ENCODE data around the gene ELOVL1. TPM values are rescaled to one million over a fixed set of nuclear protein-coding genes. Genes with fewer than 3 reads are reported as not detected.
A peak's percentile ranks its signal among the peaks of the same experiment; 100 is the strongest.

The ELOVL1 gene
- total and polyA plus RNA-seq, 2 experiments from 2014 or later = 16.7 to 23.3 TPM

DNA sequence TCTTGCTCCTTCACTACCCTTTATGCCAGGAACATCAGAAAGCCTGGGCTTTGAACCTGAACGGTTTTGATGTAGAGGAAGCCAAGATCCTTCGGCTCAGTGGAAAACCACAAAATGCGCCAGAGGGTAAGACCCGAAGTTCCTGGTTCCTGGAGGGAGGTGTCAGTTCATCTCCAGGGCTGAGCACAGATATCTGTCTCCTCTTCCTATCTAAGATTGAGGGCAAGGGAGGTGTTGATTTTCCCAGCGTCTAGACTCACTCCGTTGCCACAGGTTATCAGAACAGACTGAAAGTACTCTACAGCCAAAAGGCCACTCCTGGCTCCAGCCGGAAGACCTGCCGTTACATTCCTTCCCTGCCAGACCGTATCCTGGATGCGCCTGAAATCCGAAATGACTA lies 8.1 kb downstream of the ELOVL1 start:
- H3K36me3 Mint-ChIP-seq (ENCODE audit: low read depth) = peaks cover 56% of the 10 kb centered on the region
- Histone ChIP-seq H3K27ac (ENCODE audit: low read depth) (peak overlapping the region; percentile 78; the same call in 1 of the 2 replicates), H4K20me1 (replicated peaks; ENCODE audit: insufficient read depth) (peaks cover 30% of the 10 kb centered on the region), H3F3A (replicated peaks; ENCODE audit: low read depth) (peaks cover 30% of the 10 kb centered on the region), H3K79me2 (replicated peaks; ENCODE audit: insufficient read depth) (peaks cover 37% of the 10 kb centered on the region), H3K4me3 (peak overlapping the region; percentile 91), H3K9me2 (ENCODE audit: insufficient read depth) (no peaks in the 10 kb centered on the region), H3K4me1 (ENCODE audit: insufficient read depth) (peaks cover 19% of the 10 kb centered on the region), H3K36me3 (ENCODE audit: insufficient read depth) (peaks cover 31% of the 10 kb centered on the region), H2AFZ (no peak overlapping the region), H3K27me3 (ENCODE audit: insufficient read depth) (no peaks in the 10 kb centered on the region), H3K4me2 (peak overlapping the region; percentile 92)
- H3K4me3 Mint-ChIP-seq = peak overlapping the region; percentile 95
- no peaks in the 10 kb centered on the region; the same call in 2 of the 3 replicates for H3K9me3 Mint-ChIP-seq
- no peak overlapping the region; the same call in 1 of the 2 replicates for H3K27ac Mint-ChIP-seq
- H3K27me3 Mint-ChIP-seq (ENCODE audit: insufficient read depth, low read depth, poor library complexity) = peaks cover 20% of the 10 kb centered on the region
- ATAC-seq (no peak), DNase-seq (ENCODE audit: low spot score) (no peak)
- no peak for TF ChIP-seq ZNF331 (CRISPR knock-in tag; IDR thresholded peaks at IDR 0.05; ENCODE audit: low read depth)
- peaks cover 27% of the 10 kb centered on the region for H3K4me1 Mint-ChIP-seq

DNA sequence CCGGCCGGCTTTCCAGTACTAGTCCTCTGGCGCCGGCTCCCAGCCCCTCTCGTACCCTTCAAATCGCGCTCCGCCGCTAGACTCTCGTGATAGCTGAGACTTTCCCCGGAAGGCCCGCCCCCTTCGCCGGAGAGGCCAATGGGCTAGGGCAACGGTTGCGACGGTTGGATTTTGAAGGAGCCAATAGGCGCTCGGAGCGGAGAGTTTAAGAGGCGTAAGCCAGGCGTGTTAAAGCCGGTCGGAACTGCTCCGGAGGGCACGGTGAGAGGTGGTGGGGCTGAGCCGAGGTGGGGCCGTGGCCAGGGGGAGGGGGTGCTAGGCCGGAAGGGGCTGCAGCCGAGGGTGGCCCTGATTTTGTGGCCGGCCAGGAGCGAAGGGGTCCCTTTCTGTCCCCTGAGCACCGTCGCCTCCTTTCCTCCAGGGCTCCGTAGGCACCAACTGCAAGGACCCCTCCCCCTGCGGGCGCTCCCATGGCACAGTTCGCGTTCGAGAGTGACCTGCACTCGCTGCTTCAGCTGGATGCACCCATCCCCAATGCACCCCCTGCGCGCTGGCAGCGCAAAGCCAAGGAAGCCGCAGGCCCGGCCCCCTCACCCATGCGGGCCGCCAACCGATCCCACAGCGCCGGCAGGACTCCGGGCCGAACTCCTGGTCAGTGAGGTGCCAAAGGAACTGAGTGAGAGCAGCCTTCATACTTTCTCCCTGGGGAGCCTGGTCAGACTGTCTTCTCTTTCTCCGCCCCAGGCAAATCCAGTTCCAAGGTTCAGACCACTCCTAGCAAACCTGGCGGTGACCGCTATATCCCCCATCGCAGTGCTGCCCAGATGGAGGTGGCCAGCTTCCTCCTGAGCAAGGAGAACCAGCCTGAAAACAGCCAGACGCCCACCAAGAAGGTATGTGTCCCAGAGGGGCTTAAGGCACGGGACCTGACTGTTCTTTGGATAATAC lies 8.8 kb downstream of the ELOVL1 start, which contains the start of gene CDC20:
Gene CDC20, plus strand, starts transcription at position 236 of the 948 bp plus-strand sequence. Its CDS starts 235 bp downstream, at position 471.
- Histone ChIP-seq H3F3A (replicated peaks; ENCODE audit: low read depth) (peaks cover 30% of the 10 kb centered on the region), H3K36me3 (ENCODE audit: insufficient read depth) (peaks cover 31% of the 10 kb centered on the region), H3K27me3 (ENCODE audit: insufficient read depth) (no peaks in the 10 kb centered on the region), H4K20me1 (replicated peaks; ENCODE audit: insufficient read depth) (peaks cover 30% of the 10 kb centered on the region), H3K9me2 (ENCODE audit: insufficient read depth) (no peaks in the 10 kb centered on the region), H3K27ac (ENCODE audit: low read depth) (peak within 1 kb of the TSS; percentile 99), H2AFZ (peak within 1 kb of the TSS; percentile 88), H3K79me2 (replicated peaks; ENCODE audit: insufficient read depth) (peaks cover 37% of the 10 kb centered on the region), H3K4me2 (peak within 1 kb of the TSS; percentile 92), H3K4me1 (ENCODE audit: insufficient read depth) (peaks cover 19% of the 10 kb centered on the region), H3K4me3 (peak within 1 kb of the TSS; percentile 91)
- ATAC-seq (peak; percentile 93), DNase-seq (ENCODE audit: low spot score) (peak; percentile 100)
- H3K27ac Mint-ChIP-seq = peak within 1 kb of the TSS; percentile 99
- H3K4me1 Mint-ChIP-seq = peaks cover 27% of the 10 kb centered on the region
- H3K4me3 Mint-ChIP-seq = peak within 1 kb of the TSS; percentile 95
- TF ChIP-seq, protein P1, sequence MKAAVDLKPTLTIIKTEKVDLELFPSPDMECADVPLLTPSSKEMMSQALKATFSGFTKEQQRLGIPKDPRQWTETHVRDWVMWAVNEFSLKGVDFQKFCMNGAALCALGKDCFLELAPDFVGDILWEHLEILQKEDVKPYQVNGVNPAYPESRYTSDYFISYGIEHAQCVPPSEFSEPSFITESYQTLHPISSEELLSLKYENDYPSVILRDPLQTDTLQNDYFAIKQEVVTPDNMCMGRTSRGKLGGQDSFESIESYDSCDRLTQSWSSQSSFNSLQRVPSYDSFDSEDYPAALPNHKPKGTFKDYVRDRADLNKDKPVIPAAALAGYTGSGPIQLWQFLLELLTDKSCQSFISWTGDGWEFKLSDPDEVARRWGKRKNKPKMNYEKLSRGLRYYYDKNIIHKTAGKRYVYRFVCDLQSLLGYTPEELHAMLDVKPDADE (IDR thresholded peaks at IDR 0.05) = peak; percentile 32; the same call in 1 of the 2 replicates
- TF ChIP-seq POLR2AphosphoS5 (IDR thresholded peaks at IDR 0.05; ENCODE audit: low read depth) = peak; percentile 98
- TF ChIP-seq, protein P2, sequence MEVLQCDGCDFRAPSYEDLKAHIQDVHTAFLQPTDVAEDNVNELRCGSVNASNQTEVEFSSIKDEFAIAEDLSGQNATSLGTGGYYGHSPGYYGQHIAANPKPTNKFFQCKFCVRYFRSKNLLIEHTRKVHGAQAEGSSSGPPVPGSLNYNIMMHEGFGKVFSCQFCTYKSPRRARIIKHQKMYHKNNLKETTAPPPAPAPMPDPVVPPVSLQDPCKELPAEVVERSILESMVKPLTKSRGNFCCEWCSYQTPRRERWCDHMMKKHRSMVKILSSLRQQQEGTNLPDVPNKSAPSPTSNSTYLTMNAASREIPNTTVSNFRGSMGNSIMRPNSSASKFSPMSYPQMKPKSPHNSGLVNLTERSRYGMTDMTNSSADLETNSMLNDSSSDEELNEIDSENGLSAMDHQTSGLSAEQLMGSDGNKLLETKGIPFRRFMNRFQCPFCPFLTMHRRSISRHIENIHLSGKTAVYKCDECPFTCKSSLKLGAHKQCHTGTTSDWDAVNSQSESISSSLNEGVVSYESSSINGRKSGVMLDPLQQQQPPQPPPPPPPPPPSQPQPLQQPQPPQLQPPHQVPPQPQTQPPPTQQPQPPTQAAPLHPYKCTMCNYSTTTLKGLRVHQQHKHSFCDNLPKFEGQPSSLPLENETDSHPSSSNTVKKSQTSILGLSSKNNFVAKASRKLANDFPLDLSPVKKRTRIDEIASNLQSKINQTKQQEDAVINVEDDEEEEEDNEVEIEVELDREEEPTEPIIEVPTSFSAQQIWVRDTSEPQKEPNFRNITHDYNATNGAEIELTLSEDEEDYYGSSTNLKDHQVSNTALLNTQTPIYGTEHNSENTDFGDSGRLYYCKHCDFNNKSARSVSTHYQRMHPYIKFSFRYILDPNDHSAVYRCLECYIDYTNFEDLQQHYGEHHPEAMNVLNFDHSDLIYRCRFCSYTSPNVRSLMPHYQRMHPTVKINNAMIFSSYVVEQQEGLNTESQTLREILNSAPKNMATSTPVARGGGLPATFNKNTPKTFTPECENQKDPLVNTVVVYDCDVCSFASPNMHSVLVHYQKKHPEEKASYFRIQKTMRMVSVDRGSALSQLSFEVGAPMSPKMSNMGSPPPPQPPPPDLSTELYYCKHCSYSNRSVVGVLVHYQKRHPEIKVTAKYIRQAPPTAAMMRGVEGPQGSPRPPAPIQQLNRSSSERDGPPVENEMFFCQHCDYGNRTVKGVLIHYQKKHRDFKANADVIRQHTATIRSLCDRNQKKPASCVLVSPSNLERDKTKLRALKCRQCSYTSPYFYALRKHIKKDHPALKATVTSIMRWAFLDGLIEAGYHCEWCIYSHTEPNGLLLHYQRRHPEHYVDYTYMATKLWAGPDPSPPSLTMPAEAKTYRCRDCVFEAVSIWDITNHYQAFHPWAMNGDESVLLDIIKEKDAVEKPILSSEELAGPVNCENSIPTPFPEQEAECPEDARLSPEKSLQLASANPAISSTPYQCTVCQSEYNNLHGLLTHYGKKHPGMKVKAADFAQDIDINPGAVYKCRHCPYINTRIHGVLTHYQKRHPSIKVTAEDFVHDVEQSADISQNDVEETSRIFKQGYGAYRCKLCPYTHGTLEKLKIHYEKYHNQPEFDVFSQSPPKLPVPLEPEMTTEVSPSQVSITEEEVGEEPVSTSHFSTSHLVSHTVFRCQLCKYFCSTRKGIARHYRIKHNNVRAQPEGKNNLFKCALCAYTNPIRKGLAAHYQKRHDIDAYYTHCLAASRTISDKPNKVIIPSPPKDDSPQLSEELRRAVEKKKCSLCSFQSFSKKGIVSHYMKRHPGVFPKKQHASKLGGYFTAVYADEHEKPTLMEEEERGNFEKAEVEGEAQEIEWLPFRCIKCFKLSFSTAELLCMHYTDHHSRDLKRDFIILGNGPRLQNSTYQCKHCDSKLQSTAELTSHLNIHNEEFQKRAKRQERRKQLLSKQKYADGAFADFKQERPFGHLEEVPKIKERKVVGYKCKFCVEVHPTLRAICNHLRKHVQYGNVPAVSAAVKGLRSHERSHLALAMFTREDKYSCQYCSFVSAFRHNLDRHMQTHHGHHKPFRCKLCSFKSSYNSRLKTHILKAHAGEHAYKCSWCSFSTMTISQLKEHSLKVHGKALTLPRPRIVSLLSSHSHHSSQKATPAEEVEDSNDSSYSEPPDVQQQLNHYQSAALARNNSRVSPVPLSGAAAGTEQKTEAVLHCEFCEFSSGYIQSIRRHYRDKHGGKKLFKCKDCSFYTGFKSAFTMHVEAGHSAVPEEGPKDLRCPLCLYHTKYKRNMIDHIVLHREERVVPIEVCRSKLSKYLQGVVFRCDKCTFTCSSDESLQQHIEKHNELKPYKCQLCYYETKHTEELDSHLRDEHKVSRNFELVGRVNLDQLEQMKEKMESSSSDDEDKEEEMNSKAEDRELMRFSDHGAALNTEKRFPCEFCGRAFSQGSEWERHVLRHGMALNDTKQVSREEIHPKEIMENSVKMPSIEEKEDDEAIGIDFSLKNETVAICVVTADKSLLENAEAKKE (CRISPR knock-in tag; IDR thresholded peaks at IDR 0.05) = no peak
- TF ChIP-seq, protein P3, sequence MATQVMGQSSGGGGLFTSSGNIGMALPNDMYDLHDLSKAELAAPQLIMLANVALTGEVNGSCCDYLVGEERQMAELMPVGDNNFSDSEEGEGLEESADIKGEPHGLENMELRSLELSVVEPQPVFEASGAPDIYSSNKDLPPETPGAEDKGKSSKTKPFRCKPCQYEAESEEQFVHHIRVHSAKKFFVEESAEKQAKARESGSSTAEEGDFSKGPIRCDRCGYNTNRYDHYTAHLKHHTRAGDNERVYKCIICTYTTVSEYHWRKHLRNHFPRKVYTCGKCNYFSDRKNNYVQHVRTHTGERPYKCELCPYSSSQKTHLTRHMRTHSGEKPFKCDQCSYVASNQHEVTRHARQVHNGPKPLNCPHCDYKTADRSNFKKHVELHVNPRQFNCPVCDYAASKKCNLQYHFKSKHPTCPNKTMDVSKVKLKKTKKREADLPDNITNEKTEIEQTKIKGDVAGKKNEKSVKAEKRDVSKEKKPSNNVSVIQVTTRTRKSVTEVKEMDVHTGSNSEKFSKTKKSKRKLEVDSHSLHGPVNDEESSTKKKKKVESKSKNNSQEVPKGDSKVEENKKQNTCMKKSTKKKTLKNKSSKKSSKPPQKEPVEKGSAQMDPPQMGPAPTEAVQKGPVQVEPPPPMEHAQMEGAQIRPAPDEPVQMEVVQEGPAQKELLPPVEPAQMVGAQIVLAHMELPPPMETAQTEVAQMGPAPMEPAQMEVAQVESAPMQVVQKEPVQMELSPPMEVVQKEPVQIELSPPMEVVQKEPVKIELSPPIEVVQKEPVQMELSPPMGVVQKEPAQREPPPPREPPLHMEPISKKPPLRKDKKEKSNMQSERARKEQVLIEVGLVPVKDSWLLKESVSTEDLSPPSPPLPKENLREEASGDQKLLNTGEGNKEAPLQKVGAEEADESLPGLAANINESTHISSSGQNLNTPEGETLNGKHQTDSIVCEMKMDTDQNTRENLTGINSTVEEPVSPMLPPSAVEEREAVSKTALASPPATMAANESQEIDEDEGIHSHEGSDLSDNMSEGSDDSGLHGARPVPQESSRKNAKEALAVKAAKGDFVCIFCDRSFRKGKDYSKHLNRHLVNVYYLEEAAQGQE (IDR thresholded peaks at IDR 0.05; ENCODE audit: unreplicated experiment) = no peak
- no peak for TF ChIP-seq NANOG (IDR thresholded peaks at IDR 0.05; ENCODE audit: borderline replicate concordance)
- H3K27me3 Mint-ChIP-seq (ENCODE audit: insufficient read depth, low read depth, poor library complexity) = peaks cover 22% of the 10 kb centered on the region
- H3K36me3 Mint-ChIP-seq (ENCODE audit: low read depth) = peaks cover 50% of the 10 kb centered on the region
- H3K9me3 Mint-ChIP-seq = no peaks in the 10 kb centered on the region; the same call in 2 of the 3 replicates

All from GM23338 (cell line).